GM12878 (cell line): ENCODE data around the gene TOMM6. TPM values are rescaled to one million over a fixed set of nuclear protein-coding genes. Genes with fewer than 3 reads are reported as not detected.

Experiments used
- ATF7 ChIP-seq: fragments of 450-650 bp; IDR thresholded peaks from 2 replicates; pipeline ENCODE4 v1.6.1; 2016; ENCODE audit warnings: low read depth, mild to moderate bottlenecking
- BHLHE40 ChIP-seq, 2 experiments: fragments of 450-650 bp in 1 of 2; IDR thresholded peaks; 2 replicates each; pipeline ENCODE4 v1.6.1; 2011 to 2017; ENCODE audit warnings: low read depth in 2 of 2, borderline replicate concordance in 1 of 2, improper control_type of control experiment in 1 of 2, low read length in 1 of 2, mild to moderate bottlenecking in 1 of 2
- BMI1 ChIP-seq: fragments of 450-650 bp; IDR thresholded peaks from 2 replicates; pipeline ENCODE4 v1.6.1; 2016; ENCODE audit warnings: mild to moderate bottlenecking, moderate library complexity, borderline replicate concordance
- BRCA1 ChIP-seq: IDR thresholded peaks from 2 replicates; pipeline ENCODE4 v1.6.1; 2011; ENCODE audit warnings: low read depth, low read length, improper control_type of control experiment
- CTCF ChIP-seq, 3 experiments: IDR thresholded peaks in 2 of 3; conservative IDR thresholded peaks in 1 of 3; 2 replicates each; pipeline ENCODE4 v1.5.1; 2011; ENCODE audit warnings: low read depth in 3 of 3, low read length in 3 of 3, mild to moderate bottlenecking in 3 of 3, control low read depth in 2 of 3, moderate library complexity in 2 of 3, inconsistent platforms in 1 of 3, mixed read lengths in 1 of 3; ENCODE audit not compliant: control insufficient read depth in 2 of 3, insufficient read depth in 1 of 3; ENCODE audit errors: extremely low read depth in 1 of 3
- FOXM1 ChIP-seq: IDR thresholded peaks from 2 replicates; pipeline ENCODE4 v1.6.1; 2012; ENCODE audit warnings: low read depth, mild to moderate bottlenecking, inconsistent platforms, low read length, moderate library complexity
- IRF4 ChIP-seq: IDR thresholded peaks from 2 replicates; pipeline ENCODE4 v1.6.1; 2011; ENCODE audit warnings: low read depth, low read length
- MYC ChIP-seq: IDR thresholded peaks from 2 replicates; pipeline ENCODE4 v1.6.1; 2011; ENCODE audit warnings: mild to moderate bottlenecking, low read length, moderate library complexity, inconsistent platforms; ENCODE audit not compliant: insufficient read depth, insufficient replicate concordance, insufficient read length, severe bottlenecking
- NFXL1 ChIP-seq: fragments of 450-650 bp; IDR thresholded peaks from 2 replicates; pipeline ENCODE4 v1.6.1; 2017; ENCODE audit warnings: antibody characterized with exemption, mild to moderate bottlenecking, borderline replicate concordance
- NR2C1 ChIP-seq: fragments of 450-650 bp; IDR thresholded peaks from 2 replicates; pipeline ENCODE4 v1.6.1; 2017; ENCODE audit warnings: antibody characterized with exemption, mild to moderate bottlenecking, moderate library complexity
- PAX8 ChIP-seq: fragments of 450-650 bp; IDR thresholded peaks from 2 replicates; pipeline ENCODE4 v1.6.1; 2017; ENCODE audit warnings: mild to moderate bottlenecking, moderate library complexity
- RAD21 ChIP-seq: IDR thresholded peaks from 2 replicates; pipeline ENCODE4 v1.6.1; 2011; ENCODE audit warnings: mild to moderate bottlenecking, low read depth, low read length, moderate library complexity; ENCODE audit not compliant: insufficient read depth
- TARDBP ChIP-seq: IDR thresholded peaks from 2 replicates; pipeline ENCODE4 v1.6.1; 2016; ENCODE audit warnings: borderline replicate concordance
- ZNF622 ChIP-seq: fragments of 450-650 bp; IDR thresholded peaks from 2 replicates; pipeline ENCODE4 v1.6.1; 2017; ENCODE audit warnings: mild to moderate bottlenecking, inconsistent platforms
- polyA plus RNA-seq, 11 experiments: library from polyadenylated mRNA; depleted of rRNA in 4 of 11; unstranded in 6 of 11; stranded (reverse) in 5 of 11; fragments of >200 nt; fragmentation: Nextera tagmentation in 4 of 11; fragmentation: Illumina TruSeq in 1 of 11; extraction: Ambion mirVana in 4 of 11; extraction: Trizol in 1 of 11; gene quantifications; 1 replicate in 1 of 11; 2 replicates in 10 of 11; pipeline versions ENCODE4 v1.2.1 to v1.2.3, GENCODE V29; 2011 to 2016; ENCODE audit warnings: inconsistent platforms in 2 of 11, missing spikeins in 2 of 11, low read depth in 1 of 11
- total RNA-seq, 4 experiments: library from RNA; depleted of rRNA in 3 of 4; stranded (reverse); fragments of >200 nt in 3 of 4; fragmentation: Illumina TruSeq in 1 of 4; extraction: Trizol in 1 of 4; gene quantifications; 2 replicates each; pipeline versions ENCODE4 v1.2.1 to v1.2.3, GENCODE V29; 2013 to 2021

The TOMM6 gene
- total and polyA plus RNA-seq, 10 of the 15 experiments (the other 5 are each of a cell fraction or from before 2014, with no cell fraction given): 206 to 746 (median 448) TPM

GRCh38 chr6:41775293-41775882 lies 12.1 kb upstream of the TOMM6 start (continued):
- TF ChIP-seq TARDBP: no peak
- no peak for TF ChIP-seq CTCF (IDR thresholded peaks at IDR 0.05 in 2 of 3, conservative IDR thresholded peaks at IDR 0.05 in 1 of 3; ENCODE audit: control insufficient read depth in 2 of 3, extremely low read depth in 1 of 3, insufficient read depth in 1 of 3, low read depth in 3 of 3, low read length in 3 of 3)
- no peak for TF ChIP-seq FOXM1
- no peak for TF ChIP-seq PAX8
- TF ChIP-seq BMI1: no peak
- no peak for TF ChIP-seq NFXL1
- no peak for TF ChIP-seq MYC
- no peak for TF ChIP-seq ZNF622
- TF ChIP-seq ATF7: no peak
- TF ChIP-seq BRCA1: no peak
- no peak for TF ChIP-seq RAD21
- no peak for TF ChIP-seq NR2C1
- no peak for TF ChIP-seq IRF4
- no peak for TF ChIP-seq BHLHE40 (IDR thresholded peaks at IDR 0.05; ENCODE audit: borderline replicate concordance in 1 of 2, low read depth in 2 of 2, low read length in 1 of 2)
